Measurements from ENCODE around the gene RGS1. TPM values are rescaled to one million over a fixed set of nuclear protein-coding genes. Genes with fewer than 3 reads are reported as not detected.

Gene RGS1
- total and polyA plus RNA-seq, 9 of the 15 experiments (the other 6 are each of a cell fraction or from before 2014, with no cell fraction given), result not detected

GRCh38 chr1:192546596-192547190, 28.9 kb upstream of the RGS1 start:
- Histone ChIP-seq H3K9me3 (replicated peaks; ENCODE audit: control insufficient read depth, insufficient read depth, low read depth, low read length) (no peaks in the 10 kb centered on the region), H3K27ac (ENCODE audit: extremely low read depth, low read depth, low read length) (no peak overlapping the region), H3K4me1 (replicated peaks in 1 of 2; ENCODE audit: control insufficient read depth in 2 of 2, insufficient read depth in 2 of 2, low read length in 2 of 2) (no peaks in the 10 kb centered on the region), H3K36me3 (ENCODE audit: control insufficient read depth, insufficient read depth, low read length) (no peaks in the 10 kb centered on the region), H4K20me1 (replicated peaks; ENCODE audit: control insufficient read depth, insufficient read depth, low read length) (no peaks in the 10 kb centered on the region), H3K4me2 (ENCODE audit: insufficient read depth, low read length) (no peak overlapping the region), H3K9me1 (ENCODE audit: control insufficient read depth, insufficient read depth, low read length) (no peaks in the 10 kb centered on the region), H3K27me3 (ENCODE audit: control insufficient read depth in 2 of 2, insufficient read depth in 2 of 2, low read length in 2 of 2) (no peaks in the 10 kb centered on the region), H3K79me2 (ENCODE audit: control insufficient read depth, insufficient read depth, low read length) (no peaks in the 10 kb centered on the region), H3K9ac (ENCODE audit: insufficient read depth in 1 of 2, low read depth in 2 of 2, low read length in 2 of 2) (no peak overlapping the region), H3K4me3 (no peak overlapping the region), H2AFZ (ENCODE audit: low read depth, low read length) (no peak overlapping the region)
- intact Hi-C loops (cut with micrococcal nuclease), result no loop called here
- in situ Hi-C loops (cut with MboI), result no loop called here
- ATAC-seq, result no peak
- WGBS (ENCODE audit: insufficient coverage, low coverage, missing lambda C conversion rate), result 2% methylated on average over 7 of the region's 7 CpGs
- no peak for TF ChIP-seq SIN3A (IDR thresholded peaks at IDR 0.05; ENCODE audit: borderline replicate concordance in 2 of 2, control insufficient read depth in 1 of 2, low read depth in 2 of 2, low read length in 2 of 2)
- TF ChIP-seq BRF1 (IDR thresholded peaks at IDR 0.05; ENCODE audit: borderline replicate concordance, extremely low read depth, insufficient read length), result no peak
- TF ChIP-seq THRB (CRISPR knock-in tag; conservative IDR thresholded peaks at IDR 0.05), result no peak
- TF ChIP-seq HES1 (IDR thresholded peaks at IDR 0.05; ENCODE audit: low read depth), result no peak
- TF ChIP-seq FOXJ2 (tag; IDR thresholded peaks at IDR 0.05), result no peak
- no peak for TF ChIP-seq TEAD4 (IDR thresholded peaks at IDR 0.05; ENCODE audit: low read length)
- no peak for TF ChIP-seq TEAD4 (CRISPR knock-in tag; IDR thresholded peaks at IDR 0.05; ENCODE audit: borderline replicate concordance)
- no peak for TF ChIP-seq ZMIZ1 (IDR thresholded peaks at IDR 0.05; ENCODE audit: low read depth in 2 of 2, low read length in 2 of 2)
- TF ChIP-seq ZNF830 (CRISPR knock-in tag; IDR thresholded peaks at IDR 0.05), result no peak
- TF ChIP-seq ZNF449 (CRISPR knock-in tag; IDR thresholded peaks at IDR 0.05), result no peak
- no peak for TF ChIP-seq ZNF695 (CRISPR knock-in tag; IDR thresholded peaks at IDR 0.05)
- ChIA-PET CTCF (ENCODE audit: low intra/inter-chr PET ratio) (no interaction called here), POLR2A (no interaction called here)
- no TSS peak for BruUV-seq (replicated peaks)
- no peak for DNase-seq (ENCODE audit: extremely low read depth in 1 of 4, low spot score in 3 of 4)
- FAIRE-seq, result no peak

All from K562 (cell line).